ENCODE measurements around the gene FIGNL1. TPM values are rescaled to one million over a fixed set of nuclear protein-coding genes. Genes with fewer than 3 reads are reported as not detected.

FIGNL1 gene
- total RNA-seq, 1 donor from 2014 or later, result 69.0 TPM

- Histone ChIP-seq H3K27ac (no peak overlapping the region), H3K9ac (no peak overlapping the region), H3K4me3 (no peak overlapping the region), H3K4me2 (no peak overlapping the region), H3K9me3 (ENCODE audit: low read depth) (no peaks in the 10 kb centered on the region), H3K36me3 (no peaks in the 10 kb centered on the region), H3F3A (ENCODE audit: low read depth) (no peaks in the 10 kb centered on the region), H3K4me1 (no peaks in the 10 kb centered on the region), H3K27me3 (no peaks in the 10 kb centered on the region), H3K79me2 (ENCODE audit: low read depth) (no peaks in the 10 kb centered on the region), H4K20me1 (ENCODE audit: low read depth) (no peaks in the 10 kb centered on the region), H2AFZ (replicated peaks) (no peak overlapping the region)
- Mint-ChIP-seq H3K4me1 (no peaks in the 10 kb centered on the region), H3K36me3 (no peaks in the 10 kb centered on the region), H3K27me3 (ENCODE audit: insufficient read depth, low read depth) (peaks cover 4% of the 10 kb centered on the region), H3K9me3 (no peaks in the 10 kb centered on the region), H3K27ac (no peak overlapping the region), H3K4me3 (no peak overlapping the region)
- no peak for DNase-seq (ENCODE audit: low spot score)
- TF ChIP-seq EZH2 (IDR thresholded peaks at IDR 0.05) (no peak), EZH2phosphoT487 (IDR thresholded peaks at IDR 0.05) (no peak)
- TF ChIP-seq, protein P1, sequence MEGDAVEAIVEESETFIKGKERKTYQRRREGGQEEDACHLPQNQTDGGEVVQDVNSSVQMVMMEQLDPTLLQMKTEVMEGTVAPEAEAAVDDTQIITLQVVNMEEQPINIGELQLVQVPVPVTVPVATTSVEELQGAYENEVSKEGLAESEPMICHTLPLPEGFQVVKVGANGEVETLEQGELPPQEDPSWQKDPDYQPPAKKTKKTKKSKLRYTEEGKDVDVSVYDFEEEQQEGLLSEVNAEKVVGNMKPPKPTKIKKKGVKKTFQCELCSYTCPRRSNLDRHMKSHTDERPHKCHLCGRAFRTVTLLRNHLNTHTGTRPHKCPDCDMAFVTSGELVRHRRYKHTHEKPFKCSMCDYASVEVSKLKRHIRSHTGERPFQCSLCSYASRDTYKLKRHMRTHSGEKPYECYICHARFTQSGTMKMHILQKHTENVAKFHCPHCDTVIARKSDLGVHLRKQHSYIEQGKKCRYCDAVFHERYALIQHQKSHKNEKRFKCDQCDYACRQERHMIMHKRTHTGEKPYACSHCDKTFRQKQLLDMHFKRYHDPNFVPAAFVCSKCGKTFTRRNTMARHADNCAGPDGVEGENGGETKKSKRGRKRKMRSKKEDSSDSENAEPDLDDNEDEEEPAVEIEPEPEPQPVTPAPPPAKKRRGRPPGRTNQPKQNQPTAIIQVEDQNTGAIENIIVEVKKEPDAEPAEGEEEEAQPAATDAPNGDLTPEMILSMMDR (IDR thresholded peaks at IDR 0.05), result no peak
These were observed 25.2 kb upstream of the FIGNL1 start for GRCh38 chr7:50475340-50475739.

DNA sequence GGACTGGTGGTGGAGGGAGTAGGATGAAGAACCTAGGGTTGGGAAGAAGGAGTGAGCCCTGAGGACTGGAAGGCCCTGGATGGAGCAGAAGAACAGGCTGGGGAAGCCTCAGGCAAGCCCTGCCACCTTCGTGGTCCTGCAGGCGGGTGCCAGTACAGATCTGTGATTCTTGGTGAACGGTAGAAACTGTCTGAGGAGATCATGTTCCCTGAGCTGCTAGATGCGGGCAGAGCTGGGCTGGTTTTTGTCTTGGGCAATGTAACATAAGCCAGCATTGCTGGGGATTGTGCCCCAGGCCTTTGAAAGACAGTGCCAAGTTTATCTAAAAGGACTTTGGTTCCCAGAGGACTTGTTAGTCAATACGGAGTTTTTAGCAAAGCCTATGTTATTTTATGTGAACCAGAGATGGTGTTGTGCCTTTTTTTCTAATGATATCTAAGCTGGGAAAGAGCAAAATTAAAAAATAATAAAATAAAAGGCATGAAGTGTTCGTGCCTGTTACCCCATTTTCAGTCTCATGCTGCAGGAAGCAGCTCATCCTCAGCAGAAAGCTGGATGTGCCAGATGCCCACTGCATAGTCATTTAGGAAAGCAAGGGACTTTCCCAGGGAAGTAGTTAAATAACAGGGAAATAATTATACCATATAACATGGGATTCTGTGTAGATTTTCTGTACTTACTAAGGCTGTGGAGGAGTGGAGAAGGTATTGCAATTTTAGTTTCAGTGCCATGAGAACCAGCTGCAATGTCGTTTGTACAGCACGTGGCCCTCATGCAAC lies 24.4 kb upstream of the FIGNL1 start:
- no peak for DNase-seq (ENCODE audit: low spot score)
- Mint-ChIP-seq H3K27ac (peak overlapping the region; percentile 69), H3K9me3 (no peaks in the 10 kb centered on the region), H3K36me3 (no peaks in the 10 kb centered on the region), H3K27me3 (ENCODE audit: insufficient read depth, low read depth) (peaks cover 4% of the 10 kb centered on the region), H3K4me1 (no peaks in the 10 kb centered on the region), H3K4me3 (no peak overlapping the region)
- Histone ChIP-seq H4K20me1 (ENCODE audit: low read depth) (no peaks in the 10 kb centered on the region), H3K4me2 (no peak overlapping the region), H3F3A (ENCODE audit: low read depth) (no peaks in the 10 kb centered on the region), H3K9ac (no peak overlapping the region), H3K9me3 (ENCODE audit: low read depth) (no peaks in the 10 kb centered on the region), H3K27me3 (no peaks in the 10 kb centered on the region), H3K4me1 (no peaks in the 10 kb centered on the region), H3K4me3 (no peak overlapping the region), H3K27ac (no peak overlapping the region), H2AFZ (replicated peaks) (no peak overlapping the region), H3K36me3 (no peaks in the 10 kb centered on the region), H3K79me2 (ENCODE audit: low read depth) (no peaks in the 10 kb centered on the region)
- TF ChIP-seq, protein P1 (IDR thresholded peaks at IDR 0.05), result no peak
- TF ChIP-seq EZH2 (IDR thresholded peaks at IDR 0.05), result no peak
- TF ChIP-seq EZH2phosphoT487 (IDR thresholded peaks at IDR 0.05), result no peak

GRCh38 chr7:50473531-50473930 lies 23.4 kb upstream of the FIGNL1 start:
- TF ChIP-seq EZH2 (IDR thresholded peaks at IDR 0.05) (no peak), EZH2phosphoT487 (IDR thresholded peaks at IDR 0.05) (no peak)
- TF ChIP-seq, protein P1 (IDR thresholded peaks at IDR 0.05), result no peak
- Mint-ChIP-seq H3K27ac (no peak overlapping the region), H3K27me3 (ENCODE audit: insufficient read depth, low read depth) (peaks cover 4% of the 10 kb centered on the region), H3K9me3 (no peaks in the 10 kb centered on the region), H3K4me3 (no peak overlapping the region), H3K4me1 (no peaks in the 10 kb centered on the region), H3K36me3 (no peaks in the 10 kb centered on the region)
- no peak overlapping the region for H3K9ac ChIP-seq
- no peaks in the 10 kb centered on the region for H3K36me3 ChIP-seq
- peaks cover 2% of the 10 kb centered on the region for H3K27me3 ChIP-seq
- no peaks in the 10 kb centered on the region for H3F3A ChIP-seq (ENCODE audit: low read depth)
- H4K20me1 ChIP-seq (ENCODE audit: low read depth), result no peaks in the 10 kb centered on the region
- H3K27ac ChIP-seq, result no peak overlapping the region
- no peak for DNase-seq (ENCODE audit: low spot score)
- H3K4me3 ChIP-seq, result no peak overlapping the region
- H3K4me2 ChIP-seq, result no peak overlapping the region
- H3K79me2 ChIP-seq (ENCODE audit: low read depth), result no peaks in the 10 kb centered on the region
- H3K9me3 ChIP-seq (ENCODE audit: low read depth), result no peaks in the 10 kb centered on the region
- no peaks in the 10 kb centered on the region for H3K4me1 ChIP-seq
- H2AFZ ChIP-seq (replicated peaks), result no peak overlapping the region
